Inflammatory macrophage (primary cell): ENCODE measurements around the gene LRP1-AS.

Experiments
- DNase-seq, 2 donors: peaks; one replicate each; pipeline ENCODE4 v3.0.0-alpha.2; 2020 to 2022

The LRP1-AS gene

GRCh38 chr12:57097554-57097835 lies 49.9 kb downstream of the LRP1-AS start:
- no peak for DNase-seq

GRCh38 chr12:57096748-57097553 lies 50.5 kb downstream of the LRP1-AS start:
- DNase-seq: peak in 1 of 2 donors; percentile 24

- peak in 1 of 2 donors; percentile 29 for DNase-seq
Observed at GRCh38 chr12:57096099-57096572, 51.3 kb downstream of the LRP1-AS start.

GRCh38 chr12:57095440-57095839 lies 52.0 kb downstream of the LRP1-AS start:
- DNase-seq: no peak
